OCI-M2 (cell line): Measurements from ENCODE around the gene DDX20.
A peak's percentile ranks its signal among the peaks of the same experiment; 100 is the strongest.

Source experiments
- DNase-seq: peaks from one replicate; lab custom pipeline; 2025; ENCODE audit not compliant: unreplicated experiment; lab: John Stamatoyannopoulos, UW

The DDX20 gene

DNA sequence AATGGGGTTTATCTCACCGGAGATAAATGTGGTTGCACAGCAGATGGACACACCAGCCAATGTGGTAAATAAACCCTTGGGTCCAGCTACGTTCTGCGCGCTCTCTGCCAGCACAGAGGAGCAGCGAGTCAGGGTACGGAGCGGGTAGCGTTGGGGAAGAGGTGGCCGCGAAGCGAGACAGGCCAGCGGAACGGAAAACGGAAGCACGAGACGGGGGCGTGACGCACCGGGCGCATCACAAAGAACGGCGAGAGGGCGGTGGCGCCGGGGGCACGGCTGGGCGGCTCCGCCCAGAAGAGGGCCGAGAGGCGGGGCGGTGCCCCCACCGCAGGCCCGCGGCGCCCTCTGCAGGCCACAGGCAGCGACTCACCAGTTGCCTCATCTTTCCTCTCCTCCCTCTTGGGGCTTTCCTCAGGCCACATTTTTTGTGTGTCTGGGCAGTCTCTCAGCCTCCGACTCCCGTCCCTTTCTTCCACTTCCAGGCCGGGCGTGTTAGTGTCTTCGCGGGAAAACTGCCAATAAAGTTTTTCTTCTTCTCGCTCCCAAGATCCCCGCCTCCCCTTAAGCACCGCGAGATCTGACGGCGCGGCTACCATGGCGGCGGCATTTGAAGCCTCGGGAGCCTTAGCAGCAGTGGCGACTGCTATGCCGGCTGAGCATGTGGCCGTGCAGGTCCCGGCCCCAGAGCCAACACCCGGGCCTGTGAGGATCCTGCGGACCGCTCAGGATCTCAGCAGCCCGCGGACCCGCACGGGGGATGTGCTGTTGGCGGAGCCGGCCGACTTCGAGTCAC is at the start of gene DDX20:
TSS of gene DDX20 (plus strand) at position 571 of the 793 bp plus-strand sequence. CDS start at position 595, 24 bp downstream.
- peak; percentile 72 for DNase-seq

DNA sequence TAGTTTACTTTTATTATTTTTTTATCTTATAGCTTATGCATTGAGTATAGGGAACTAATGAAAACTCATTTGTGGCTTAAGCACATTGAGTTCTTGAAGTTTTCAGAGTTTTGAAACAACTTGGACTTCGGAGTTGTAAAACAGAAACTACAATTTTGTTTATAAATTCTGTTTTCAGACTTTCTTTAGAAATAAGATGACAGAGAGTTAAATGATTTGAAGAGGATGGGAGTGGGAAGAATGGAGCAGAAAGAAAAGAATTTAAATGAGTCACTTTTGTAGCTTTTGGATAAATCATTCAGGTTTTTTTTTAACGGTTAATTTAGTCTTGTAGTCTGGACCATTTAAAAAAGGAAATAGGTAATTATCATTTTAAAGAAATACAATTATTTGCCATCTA is 48.8 kb upstream of the DDX20 start:
- no peak for DNase-seq

DNA sequence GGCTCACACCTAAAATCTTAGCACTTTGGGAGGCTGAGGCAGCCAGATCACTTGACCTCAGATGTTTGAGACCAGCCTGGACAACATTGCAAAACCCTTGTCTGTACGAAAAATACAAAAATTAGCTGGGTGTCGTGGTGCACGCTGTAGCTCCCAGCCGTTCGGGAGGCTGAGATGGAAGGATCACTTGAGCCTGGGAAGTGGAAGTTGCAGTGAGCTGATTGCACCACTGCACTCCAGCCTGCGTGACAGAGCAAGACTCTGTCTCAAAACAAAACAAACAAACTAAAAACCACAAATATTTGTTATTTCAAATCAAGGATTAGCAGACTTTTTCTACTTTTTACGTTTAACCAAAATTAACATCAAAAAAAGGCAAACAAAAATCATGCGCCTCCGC is 47.8 kb upstream of the DDX20 start:
- DNase-seq: no peak

DNA sequence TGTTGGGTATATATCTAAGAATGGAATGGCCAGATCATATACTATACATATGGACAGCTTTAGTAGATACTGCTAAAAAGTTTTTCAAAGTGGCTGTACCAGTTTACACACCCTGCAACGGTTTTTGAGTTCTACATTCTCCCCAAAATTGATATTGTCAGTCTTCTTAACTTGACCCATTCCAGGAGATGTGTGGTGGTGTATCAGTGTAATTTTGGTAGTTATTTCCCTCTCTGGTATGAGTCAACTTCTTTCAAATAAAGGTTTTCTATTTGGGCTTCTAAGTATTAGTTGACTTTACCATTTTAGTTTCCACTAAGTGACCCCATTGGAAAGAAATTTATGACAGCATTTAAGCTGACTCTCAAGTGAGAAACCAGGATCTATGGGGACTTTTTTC is 45.7 kb upstream of the DDX20 start:
- DNase-seq: no peak

DNA sequence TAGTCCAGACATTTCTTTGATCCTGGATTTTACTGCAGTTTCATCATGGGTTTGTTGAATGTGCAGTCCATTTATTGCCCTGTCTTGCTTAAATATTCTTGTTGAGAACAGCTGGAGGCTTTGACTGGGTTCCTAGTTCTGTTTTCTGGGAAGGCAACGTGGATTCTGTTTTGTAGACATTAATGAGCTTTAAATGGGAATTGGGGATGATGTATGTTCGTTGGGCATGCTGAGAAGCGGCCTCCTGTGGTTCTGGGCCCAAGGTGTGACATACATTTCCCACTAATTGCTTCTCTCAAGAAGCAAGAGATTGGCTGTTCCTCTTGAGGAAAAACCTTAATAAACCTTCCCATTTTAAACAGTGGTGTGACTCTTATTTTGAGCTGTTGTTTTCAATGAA is 39.4 kb upstream of the DDX20 start:
- no peak for DNase-seq

DNA sequence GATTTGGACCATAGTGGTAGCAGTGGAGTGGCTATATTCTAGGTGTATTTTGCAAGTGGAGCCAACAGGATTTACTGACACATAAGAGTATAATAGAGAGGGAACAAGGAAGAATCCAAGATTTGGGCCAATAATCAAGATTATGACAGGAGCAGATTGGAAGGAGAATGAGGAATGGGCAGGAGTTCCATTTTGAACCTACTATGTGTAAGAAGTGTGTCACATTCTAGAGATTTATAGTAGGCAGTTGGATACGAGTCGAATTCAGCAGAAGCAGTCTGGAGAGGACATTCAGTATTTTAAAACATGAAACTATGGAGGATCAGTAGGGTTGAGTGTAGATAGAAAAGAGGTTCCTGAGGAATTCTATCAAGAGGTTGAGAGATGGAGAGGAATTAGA is 38.3 kb upstream of the DDX20 start:
- DNase-seq: no peak

GRCh38 chr1:111719135-111719534 is 36.6 kb upstream of the DDX20 start:
- DNase-seq: no peak

GRCh38 chr1:111719674-111720132 is 36.0 kb upstream of the DDX20 start:
- DNase-seq: no peak

- no peak for DNase-seq
These were observed 35.3 kb upstream of the DDX20 start for GRCh38 chr1:111720274-111720976.

DNA sequence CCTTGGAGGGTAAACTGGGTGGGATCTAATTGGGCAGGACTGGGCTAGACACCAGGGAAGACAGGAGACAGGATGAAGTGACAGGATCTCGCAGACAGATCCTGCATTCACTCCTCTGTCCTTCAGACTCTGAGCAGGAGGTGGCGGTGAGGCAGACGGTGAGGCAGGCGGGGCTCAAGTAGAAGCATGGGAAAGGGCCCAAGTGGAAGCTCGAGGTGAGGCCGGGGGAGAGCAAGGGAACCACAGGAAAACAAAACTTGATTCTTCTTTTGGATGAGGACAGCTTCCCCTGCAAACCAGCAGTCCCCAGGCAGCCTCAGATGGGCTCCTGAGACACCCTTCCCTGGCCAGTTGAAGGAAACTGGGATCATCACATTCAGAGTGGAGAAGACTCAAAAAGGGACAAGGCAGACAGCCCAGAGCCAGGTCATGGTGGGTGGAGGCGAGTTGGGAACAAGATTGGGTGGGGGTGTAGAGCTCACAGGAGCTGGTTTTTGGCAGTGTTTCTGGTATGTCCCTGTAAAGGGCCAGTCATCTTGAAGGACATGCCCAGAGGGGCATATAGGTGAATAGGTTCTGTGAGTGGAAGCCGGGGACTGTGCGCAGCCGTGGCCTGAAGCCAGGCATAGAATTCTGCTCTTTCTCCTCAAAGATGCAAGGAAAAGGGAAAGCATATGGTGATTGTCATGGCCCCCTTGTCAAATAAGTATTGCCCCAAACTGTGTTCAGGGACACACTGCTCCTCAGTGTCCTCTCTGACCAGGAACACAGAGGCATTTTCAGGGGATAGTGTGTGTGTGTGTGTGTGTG is 34.5 kb upstream of the DDX20 start:
- no peak for DNase-seq

DNA sequence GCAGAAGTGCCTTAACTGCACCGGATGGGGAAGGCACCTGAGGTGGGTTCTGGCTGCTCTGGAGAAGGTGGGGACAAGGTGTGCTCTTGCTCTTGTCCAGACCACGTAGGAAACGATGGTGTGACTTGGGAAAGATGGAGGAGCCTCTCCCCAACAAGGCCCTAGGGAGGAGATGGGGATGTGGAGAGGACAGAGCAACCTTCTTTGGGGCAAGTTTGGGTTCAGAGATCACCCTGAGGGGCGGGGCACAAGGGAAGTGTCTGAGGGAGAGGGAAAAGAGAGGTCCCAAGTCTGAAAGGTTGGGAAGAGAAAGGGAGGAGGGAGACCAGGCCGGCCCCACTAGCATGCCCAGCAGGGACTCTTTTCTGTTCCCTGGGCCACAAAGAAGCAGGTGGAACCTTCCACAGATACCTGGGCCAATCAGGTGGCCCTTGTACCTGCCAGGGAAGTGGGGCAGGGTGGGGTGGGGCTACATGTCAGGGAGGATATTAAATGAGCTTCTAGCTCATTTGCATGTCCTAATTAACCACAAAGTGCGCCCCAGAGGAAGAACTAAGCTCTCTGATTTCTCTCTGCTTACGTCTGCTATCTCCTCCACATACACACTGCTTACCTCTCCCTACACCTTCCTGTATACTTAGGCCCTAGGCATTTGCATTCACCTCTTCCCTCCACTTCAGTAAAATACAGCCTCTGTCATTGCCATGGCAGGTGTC is 32.5 kb upstream of the DDX20 start:
- no peak for DNase-seq

DNA sequence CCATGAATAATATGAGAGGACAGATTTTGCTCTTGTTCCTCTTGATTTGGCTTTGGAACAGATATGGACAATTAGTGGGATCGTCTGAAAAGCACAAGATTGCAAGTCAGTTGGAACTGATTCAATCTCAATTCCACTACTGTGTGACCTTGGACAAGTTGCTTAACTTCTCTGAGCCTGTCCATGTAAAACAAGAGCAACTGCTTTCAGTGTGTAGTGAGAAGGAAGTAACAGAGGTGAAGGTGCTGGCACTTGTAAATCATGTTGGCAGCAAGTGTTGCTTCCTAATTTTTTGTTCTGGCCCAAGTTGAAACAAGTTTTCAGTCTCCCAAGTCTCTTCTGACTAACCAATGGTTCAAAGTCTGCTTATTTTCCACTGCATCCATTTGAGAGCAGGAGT is 31.8 kb upstream of the DDX20 start:
- DNase-seq: no peak

- no peak for DNase-seq
These were observed 30.5 kb upstream of the DDX20 start for GRCh38 chr1:111725192-111725591.

DNA sequence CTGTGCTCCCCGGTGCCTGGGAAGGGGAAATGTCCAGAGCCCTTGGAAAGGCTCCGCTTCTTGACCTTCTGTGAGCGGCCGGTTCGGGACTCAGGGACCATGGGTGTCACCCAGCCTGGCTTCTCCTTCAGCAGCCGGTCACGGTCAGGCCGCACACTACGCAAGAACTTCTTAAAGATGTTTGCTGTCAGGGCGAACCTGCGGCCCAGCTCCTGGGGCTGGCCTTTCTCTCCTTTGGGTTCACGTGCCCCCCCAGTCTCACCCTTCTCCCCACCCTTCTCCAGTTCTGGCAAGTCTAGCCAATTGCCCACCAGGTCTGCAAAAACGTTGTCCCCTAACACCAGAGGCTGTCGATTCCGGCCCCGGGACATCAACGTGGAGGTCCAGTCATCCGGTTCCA is 28.6 kb upstream of the DDX20 start:
- no peak for DNase-seq

DNA sequence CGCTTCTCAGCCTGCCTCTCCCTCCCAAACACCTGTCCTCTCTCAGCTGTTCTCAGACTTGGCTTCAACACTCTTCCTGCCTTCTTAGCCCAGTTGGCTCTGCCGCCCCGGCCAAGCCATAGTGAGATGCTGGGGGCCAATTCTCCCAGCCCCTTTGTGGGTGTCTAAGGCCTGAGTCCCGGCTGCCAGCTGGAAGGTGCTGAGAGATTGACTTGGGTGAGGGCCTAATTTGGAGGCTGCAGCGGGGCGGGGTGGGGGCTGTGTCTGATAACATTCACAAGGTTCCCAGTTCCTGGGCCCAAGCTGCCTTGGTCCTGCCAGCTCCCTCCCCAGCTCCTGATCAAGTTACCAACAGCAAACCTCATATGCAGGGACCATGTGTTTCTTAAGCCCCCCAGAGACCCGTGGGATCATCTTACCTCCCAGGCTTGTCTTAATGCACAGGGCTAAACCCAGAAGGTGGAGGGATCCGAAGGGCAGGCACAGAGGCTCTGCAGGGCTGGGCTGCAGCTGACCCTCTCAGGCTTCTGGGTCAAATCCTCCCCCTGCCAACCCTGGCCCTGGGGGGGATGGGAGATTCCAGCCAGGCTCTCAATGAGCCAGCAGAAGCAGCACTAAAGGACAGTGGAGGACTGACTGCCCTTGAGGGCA is 26.3 kb upstream of the DDX20 start:
- no peak for DNase-seq

DNA sequence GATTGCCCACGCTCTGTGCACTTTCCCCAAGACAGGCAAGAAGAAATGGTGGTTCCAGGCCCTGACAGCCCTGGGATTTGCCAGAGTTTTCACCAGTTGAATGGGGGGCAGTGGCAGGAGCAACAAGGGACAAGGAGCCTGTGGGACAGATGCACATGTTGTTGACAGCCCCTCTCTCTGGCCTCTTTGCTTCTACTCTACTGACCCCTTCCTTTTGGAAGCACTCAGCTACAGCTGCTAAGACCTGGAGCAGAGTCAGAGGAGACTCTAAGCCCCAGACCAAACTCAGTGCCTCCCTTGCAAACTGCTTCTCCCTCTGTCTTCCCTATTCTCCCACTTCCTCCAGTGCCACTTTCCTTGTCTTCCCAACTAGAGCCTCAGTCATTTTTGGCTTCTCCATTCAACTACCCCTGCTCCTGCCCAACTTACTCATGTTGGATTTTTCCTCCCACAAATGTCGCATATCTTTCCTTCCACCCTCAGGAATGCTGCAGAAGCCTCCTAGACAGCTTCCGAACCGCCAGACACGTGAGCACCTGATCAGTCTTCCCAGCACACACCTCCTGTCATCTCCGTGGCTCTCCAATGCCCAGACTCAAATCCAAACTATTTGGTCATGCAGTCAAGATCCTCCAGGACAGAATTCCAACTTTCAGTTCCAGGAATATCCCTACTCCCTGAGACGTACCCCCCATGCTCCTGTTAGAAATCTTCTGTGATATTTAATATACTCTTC is 25.6 kb upstream of the DDX20 start:
- no peak for DNase-seq

DNA sequence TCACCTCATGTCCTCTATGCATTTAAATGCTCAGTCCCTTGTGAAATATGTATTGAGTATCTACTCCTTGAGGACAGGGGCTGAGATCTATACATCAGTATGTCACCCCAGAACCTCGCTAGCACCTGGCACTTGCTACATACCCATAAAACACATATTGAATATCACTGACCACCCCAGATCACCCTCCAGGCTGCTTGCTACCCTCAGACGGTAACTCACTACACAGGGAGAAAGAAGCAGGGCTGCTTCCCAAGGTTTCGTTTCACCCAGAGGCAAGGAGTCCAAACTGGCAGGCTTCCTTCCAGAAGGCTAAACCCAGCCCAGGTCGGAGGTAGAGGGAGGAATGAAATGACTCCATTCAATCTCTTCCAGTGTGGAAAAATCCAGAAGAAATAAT is 25.0 kb upstream of the DDX20 start:
- no peak for DNase-seq

- no peak for DNase-seq
These were observed 23.7 kb upstream of the DDX20 start for GRCh38 chr1:111731956-111732355.

- DNase-seq: no peak
These were observed 23.0 kb upstream of the DDX20 start for GRCh38 chr1:111732718-111733117.
